ENCODE data around the gene CIAO2B. TPM values are rescaled to one million over a fixed set of nuclear protein-coding genes. Genes with fewer than 3 reads are reported as not detected.
A peak's percentile ranks its signal among the peaks of the same experiment; 100 is the strongest.

CIAO2B gene
- total RNA-seq, 1 experiment from 2014 or later: 83.0 TPM

GRCh38 chr16:66926961-66927436 is 7.2 kb downstream of the CIAO2B start:
- Mint-ChIP-seq H3K4me1 (peaks cover 13 to 15% of the 10 kb centered on the region in 2 experiments), H3K27me3 (ENCODE audit: low read depth) (peaks cover 59% of the 10 kb centered on the region), H3K9me3 (no peaks in the 10 kb centered on the region; a peak in 1 of 5 replicates), H3K27ac (no peak overlapping the region), H3K4me3 (no peak overlapping the region), H3K36me3 (ENCODE audit: insufficient read depth in 1 of 3, low read depth in 3 of 3) (peaks cover 0 to 4% (median 0%) of the 10 kb centered on the region in 3 experiments; a peak in 2 of 7 replicates)
- H2BK20ac ChIP-seq (ENCODE audit: low read depth, low read length, poor library complexity, severe bottlenecking): no peak overlapping the region
- no peak overlapping the region for H4K5ac ChIP-seq (ENCODE audit: insufficient read length, low read depth, low read length)
- no peak overlapping the region for H3K4me2 ChIP-seq (ENCODE audit: insufficient read depth, insufficient read length, low read length)
- no peak overlapping the region for H4K8ac ChIP-seq (replicated peaks; ENCODE audit: insufficient read length, low read depth, low read length)
- no peaks in the 10 kb centered on the region for H3K4me1 ChIP-seq (ENCODE audit: insufficient read depth, low read length)
- no peak for TF ChIP-seq CTCF (conservative IDR thresholded peaks at IDR 0.05)
- H4K20me1 ChIP-seq (ENCODE audit: control insufficient read depth, insufficient read depth, insufficient read length): no peaks in the 10 kb centered on the region
- no peak overlapping the region for H3K23ac ChIP-seq (ENCODE audit: insufficient read length, low read depth, low read length)
- H2AFZ ChIP-seq (ENCODE audit: low read length): no peak overlapping the region
- H3T11ph ChIP-seq (ENCODE audit: low read length): no peak overlapping the region
- no peak overlapping the region for H3K27ac ChIP-seq (ENCODE audit: insufficient read length, low read depth, low read length)
- H3K23me2 ChIP-seq (ENCODE audit: insufficient read length, low read depth, low read length, poor library complexity, severe bottlenecking): peaks cover 5% of the 10 kb centered on the region
- H2BK120ac ChIP-seq (ENCODE audit: low read depth, low read length, poor library complexity, severe bottlenecking): no peak overlapping the region
- H3K79me2 ChIP-seq (ENCODE audit: insufficient read depth, low read length): no peaks in the 10 kb centered on the region
- H2BK15ac ChIP-seq (ENCODE audit: low read depth, low read length): no peak overlapping the region
- WGBS (ENCODE audit: extremely low coverage, insufficient read length, low lambda C conversion rate): no CpG with 5 or more reads among the region's 3 CpGs
- no peaks in the 10 kb centered on the region for H3K9me3 ChIP-seq (ENCODE audit: control insufficient read depth, low read depth, low read length)
- no peak overlapping the region for H2BK5ac ChIP-seq (ENCODE audit: insufficient read length, low read length)
- no peak overlapping the region for H3K56ac ChIP-seq (ENCODE audit: insufficient read length, low read depth, low read length)
- no peak overlapping the region for H2BK12ac ChIP-seq (ENCODE audit: insufficient read length, low read depth, low read length)
- no peaks in the 10 kb centered on the region for H3K79me1 ChIP-seq (ENCODE audit: insufficient read depth, low read depth, low read length, poor library complexity, severe bottlenecking)
- H3K9ac ChIP-seq (ENCODE audit: extremely low read depth, insufficient read length, low read length): no peak overlapping the region
- peaks cover 15% of the 10 kb centered on the region; the same call in 1 of the 2 replicates for H3K27me3 ChIP-seq (ENCODE audit: insufficient read depth, low read length)
- no peak overlapping the region; the same call in 1 of the 2 replicates for H3K4ac ChIP-seq (ENCODE audit: low read depth, low read length)
- H3K14ac ChIP-seq (ENCODE audit: insufficient read depth, low read length): peak overlapping the region; percentile 76; the same call in 1 of the 2 replicates
- no peak overlapping the region for H4K91ac ChIP-seq (ENCODE audit: insufficient read length, low read depth, low read length)
- peak; percentile 54 for DNase-seq
- H3K18ac ChIP-seq (ENCODE audit: insufficient read length, low read depth, low read length): peak overlapping the region; percentile 32
- no peak overlapping the region for H2AK5ac ChIP-seq (ENCODE audit: insufficient read length, low read length)
